Sigmoid colon (tissue), 4 donors: ENCODE results near the gene TOGARAM1.

ENCODE experiments used
- EP300 ChIP-seq, 4 donors: sonication (generic); formaldehyde crosslinking; IDR thresholded peaks; one replicate each; pipeline ENCODE4 v1.6.1; 2017; ENCODE audit warnings: antibody characterized with exemption in 4 of 4
- POLR2A ChIP-seq, 2 donors: fragments of 450-650 bp; IDR thresholded peaks; one replicate each; pipeline ENCODE4 v1.6.1; 2016; ENCODE audit warnings: antibody characterized with exemption in 2 of 2, mild to moderate bottlenecking in 2 of 2, moderate library complexity in 2 of 2
- TF ChIP-seq, protein P1 (sequence below), 4 experiments: fragments of 450-650 bp in 3 of 4; fragments of 200-600 bp in 1 of 4; IDR thresholded peaks; one replicate each; pipeline ENCODE4 v1.5.1; 2016 to 2019; ENCODE audit warnings: antibody characterized with exemption in 4 of 4, mild to moderate bottlenecking in 3 of 4, moderate library complexity in 2 of 4

DNA sequence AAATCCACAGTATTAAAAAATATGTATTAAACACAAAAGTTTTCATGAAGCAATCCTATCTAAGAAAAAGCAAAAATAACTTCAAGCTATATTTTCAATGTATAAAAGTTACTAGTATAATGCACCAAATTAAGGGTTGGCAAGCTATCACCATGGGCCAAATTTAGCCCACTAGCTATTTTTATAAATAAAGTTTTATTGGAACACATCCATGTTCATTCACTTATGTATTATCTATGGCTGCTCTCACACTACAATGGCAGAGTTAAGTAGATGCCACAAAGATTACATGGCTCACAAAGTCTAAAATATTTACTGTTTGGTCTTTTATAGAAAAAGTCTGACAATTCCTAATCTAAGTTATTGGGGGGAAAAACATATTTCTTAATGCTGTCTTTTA, 17.9 kb upstream of the TOGARAM1 start:
- TF ChIP-seq, protein P1, sequence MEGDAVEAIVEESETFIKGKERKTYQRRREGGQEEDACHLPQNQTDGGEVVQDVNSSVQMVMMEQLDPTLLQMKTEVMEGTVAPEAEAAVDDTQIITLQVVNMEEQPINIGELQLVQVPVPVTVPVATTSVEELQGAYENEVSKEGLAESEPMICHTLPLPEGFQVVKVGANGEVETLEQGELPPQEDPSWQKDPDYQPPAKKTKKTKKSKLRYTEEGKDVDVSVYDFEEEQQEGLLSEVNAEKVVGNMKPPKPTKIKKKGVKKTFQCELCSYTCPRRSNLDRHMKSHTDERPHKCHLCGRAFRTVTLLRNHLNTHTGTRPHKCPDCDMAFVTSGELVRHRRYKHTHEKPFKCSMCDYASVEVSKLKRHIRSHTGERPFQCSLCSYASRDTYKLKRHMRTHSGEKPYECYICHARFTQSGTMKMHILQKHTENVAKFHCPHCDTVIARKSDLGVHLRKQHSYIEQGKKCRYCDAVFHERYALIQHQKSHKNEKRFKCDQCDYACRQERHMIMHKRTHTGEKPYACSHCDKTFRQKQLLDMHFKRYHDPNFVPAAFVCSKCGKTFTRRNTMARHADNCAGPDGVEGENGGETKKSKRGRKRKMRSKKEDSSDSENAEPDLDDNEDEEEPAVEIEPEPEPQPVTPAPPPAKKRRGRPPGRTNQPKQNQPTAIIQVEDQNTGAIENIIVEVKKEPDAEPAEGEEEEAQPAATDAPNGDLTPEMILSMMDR (IDR thresholded peaks at IDR 0.05), result no peak
- TF ChIP-seq POLR2A (IDR thresholded peaks at IDR 0.05) (no peak), EP300 (IDR thresholded peaks at IDR 0.05) (no peak)
